ENCODE data around the gene SKA3.
"Not testable (repeated sequence)": the region's sequence is repeated elsewhere in the genome, so short reads cannot be mapped to it uniquely, and the experiment has no call there.

SKA3 gene

DNA sequence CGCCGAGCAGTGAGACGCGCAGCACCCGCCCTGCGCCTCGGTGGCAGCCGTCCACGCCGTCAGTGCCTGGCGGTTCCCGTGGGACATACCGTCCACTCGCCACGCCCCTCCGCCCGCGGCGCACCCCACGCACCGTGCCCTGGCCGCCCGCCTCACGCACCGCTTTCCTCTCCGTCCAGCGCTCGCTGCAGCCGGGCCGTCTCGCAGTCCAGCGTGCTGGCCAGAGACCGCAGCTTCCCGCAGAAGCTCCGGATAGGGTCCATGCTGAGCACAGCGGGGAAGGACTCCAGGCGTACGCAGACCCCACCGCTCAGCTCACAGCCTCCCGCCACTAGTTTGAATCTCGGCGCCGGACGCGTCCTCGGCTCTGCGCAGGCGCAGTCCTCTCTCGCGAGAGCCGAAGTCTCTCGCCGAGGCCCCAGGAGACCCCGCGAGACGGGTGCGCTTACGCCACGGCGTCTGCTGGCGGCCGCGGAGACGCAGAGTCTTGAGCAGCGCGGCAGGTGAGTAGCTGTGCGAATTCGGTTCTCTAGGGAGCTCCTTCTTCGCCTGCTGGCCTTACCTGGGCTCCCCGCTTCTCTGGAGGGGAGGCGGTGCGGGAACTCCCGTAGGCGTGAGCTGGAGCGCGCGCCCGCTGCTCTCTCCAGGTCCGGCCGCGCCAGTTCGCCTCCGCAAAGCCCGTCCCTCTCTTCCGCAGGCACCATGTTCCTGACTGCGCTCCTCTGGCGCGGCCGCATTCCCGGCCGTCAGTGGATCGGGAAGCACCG is at the start of gene SKA3, which contains the start of gene MRPL57:
TSS of gene SKA3 (minus strand) at position 338 of the 767 bp plus-strand sequence. CDS start at position 263, 75 bp downstream.
TSS of gene MRPL57 (plus strand) at position 444 of the 767 bp plus-strand sequence. CDS start at position 703, 259 bp downstream.
- DNase-seq (ENCODE audit: low read depth) = peak; percentile 91

GRCh38 chr13:21225082-21225481 is 48.7 kb upstream of the SKA3 start:
- no peak for DNase-seq (ENCODE audit: low read depth)

- no peak for DNase-seq (ENCODE audit: low read depth)
Observed at GRCh38 chr13:21221268-21221667, 44.9 kb upstream of the SKA3 start.

- not testable (repeated sequence) for DNase-seq (ENCODE audit: low read depth)
Observed at GRCh38 chr13:21219716-21220115, 43.4 kb upstream of the SKA3 start.

DNA sequence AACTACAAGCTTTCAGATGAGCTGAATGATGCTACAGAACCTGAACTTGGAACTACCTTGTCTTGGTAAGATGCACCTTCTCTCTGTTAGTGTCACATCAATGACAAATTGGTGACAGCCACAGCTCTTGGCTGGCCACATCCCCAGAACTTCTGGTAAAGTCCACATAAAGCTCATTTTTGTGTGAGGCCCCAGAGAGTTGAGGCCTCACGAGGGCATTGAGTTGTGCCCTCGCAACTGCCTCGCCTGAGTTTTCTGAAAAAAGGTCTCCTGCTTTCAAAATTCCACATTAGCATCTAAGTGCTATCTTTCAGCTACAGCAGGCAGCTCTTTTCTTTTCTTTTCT is 42.7 kb upstream of the SKA3 start:
- no peak for DNase-seq (ENCODE audit: low read depth)

DNA sequence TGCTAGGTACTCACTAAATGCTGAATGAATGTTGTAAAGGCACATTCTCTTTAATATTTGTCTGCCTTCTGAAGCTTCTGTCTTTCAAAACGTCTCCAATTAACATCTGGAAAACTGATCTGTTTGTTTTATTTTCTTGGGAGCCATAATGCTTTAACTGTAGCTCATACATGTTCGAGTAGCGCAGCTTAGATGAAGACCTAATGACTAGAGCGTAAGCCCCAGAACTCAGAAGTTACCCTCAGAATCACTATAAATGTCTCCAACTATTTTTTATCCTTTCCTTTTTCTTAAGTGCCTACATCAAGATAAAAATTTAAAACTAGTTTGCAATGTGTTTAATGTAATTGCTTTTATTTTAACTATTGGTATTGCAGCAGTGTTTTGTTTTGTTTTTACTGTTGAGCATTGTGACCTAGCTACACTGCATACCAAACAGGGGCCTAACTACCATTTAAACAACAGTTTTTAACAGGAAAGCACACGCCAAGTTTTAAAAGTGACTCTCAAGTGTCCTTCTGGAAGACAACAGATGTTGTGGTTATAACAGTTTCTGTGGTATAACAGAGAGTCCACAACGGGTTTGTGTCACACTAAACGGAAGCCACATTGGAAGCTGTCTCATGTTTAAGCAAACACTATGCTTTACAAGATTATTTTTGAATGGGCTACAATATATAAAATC is 42.1 kb upstream of the SKA3 start:
- DNase-seq (ENCODE audit: low read depth) = no peak

DNA sequence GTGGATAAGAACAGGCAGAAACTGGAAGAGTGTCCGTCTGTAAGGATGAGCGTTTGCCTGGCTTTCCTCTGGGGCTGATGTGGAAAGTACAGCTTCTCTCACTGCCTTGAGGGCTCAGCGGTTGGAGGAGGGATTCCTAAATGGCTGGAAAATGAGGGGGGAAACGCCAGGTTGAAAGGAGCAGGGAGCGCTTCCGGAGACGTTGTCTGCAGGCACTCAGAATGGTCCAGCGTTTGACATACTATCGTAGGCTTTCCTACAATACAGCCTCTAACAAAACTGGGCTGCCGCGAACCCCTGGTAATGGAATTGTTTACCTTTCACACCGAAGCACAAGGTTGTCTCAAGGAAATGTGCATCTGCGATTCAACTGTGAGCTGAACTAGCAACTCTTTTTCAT is 40.0 kb upstream of the SKA3 start:
- DNase-seq (ENCODE audit: low read depth) = no peak

GRCh38 chr13:21215419-21215818 is 39.1 kb upstream of the SKA3 start:
- DNase-seq (ENCODE audit: low read depth) = not testable (repeated sequence)

GRCh38 chr13:21212138-21212775 is 35.9 kb upstream of the SKA3 start:
- DNase-seq (ENCODE audit: low read depth) = no peak

GRCh38 chr13:21208652-21209154 is 32.4 kb upstream of the SKA3 start:
- no peak for DNase-seq (ENCODE audit: low read depth)

DNA sequence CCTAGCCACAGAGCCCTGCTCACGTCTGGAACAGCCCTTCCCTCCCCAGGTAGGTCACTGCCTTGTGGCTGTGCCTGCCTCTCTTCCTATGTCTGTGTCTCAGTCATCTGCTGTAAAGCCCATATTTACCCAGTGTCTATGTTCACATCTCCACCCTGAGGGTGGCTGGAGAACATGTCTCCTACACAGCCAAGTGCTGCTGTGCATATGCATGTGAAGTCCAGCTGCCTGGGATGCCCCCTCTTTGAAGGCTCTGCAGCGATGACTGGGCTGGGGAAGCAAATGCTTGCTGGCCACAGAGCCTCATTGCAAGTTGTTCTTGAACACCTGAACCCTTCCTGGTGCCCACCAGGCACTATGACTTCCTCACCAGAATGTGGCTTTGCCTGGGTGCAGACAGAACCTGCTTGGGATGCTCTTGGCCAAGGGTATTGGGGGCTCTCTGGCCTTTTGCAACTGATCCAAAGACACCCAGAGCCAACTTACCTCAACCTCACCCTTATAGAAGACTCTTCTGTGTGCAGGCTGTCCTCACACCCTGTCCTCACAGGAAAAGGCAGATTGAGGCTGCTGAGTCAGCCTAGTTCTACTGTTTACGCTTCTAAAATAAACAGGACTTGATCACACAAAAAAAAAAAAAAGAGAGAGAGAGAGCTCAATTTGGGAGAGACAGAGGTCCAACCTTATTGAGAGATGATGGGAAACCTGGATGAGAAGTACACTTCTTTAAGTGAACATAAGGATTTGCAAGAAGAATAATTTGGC is 26.6 kb upstream of the SKA3 start:
- DNase-seq (ENCODE audit: low read depth) = no peak

- DNase-seq (ENCODE audit: low read depth) = not testable (repeated sequence)
Observed at GRCh38 chr13:21201456-21202190, 25.3 kb upstream of the SKA3 start.

DNA sequence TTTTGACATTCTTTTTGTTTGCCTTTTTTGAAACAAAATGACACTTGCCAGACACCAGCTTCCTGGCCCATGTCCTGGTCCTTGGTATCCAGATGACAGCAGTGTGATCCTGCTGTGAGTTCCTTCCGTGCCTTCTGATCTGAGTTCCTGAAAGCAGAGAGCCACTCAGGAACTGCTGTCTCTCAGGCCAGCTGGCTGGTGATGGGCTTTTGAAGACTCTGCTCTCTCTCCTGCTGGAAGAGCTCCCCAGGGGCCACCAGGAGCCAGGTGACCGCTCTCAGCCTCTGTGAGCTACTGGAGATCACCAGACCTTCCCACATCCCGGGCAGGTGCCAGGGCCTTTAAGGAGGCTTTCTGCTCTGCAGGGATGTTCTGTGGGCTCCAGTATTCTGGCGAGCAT is 22.0 kb upstream of the SKA3 start:
- DNase-seq (ENCODE audit: low read depth) = not testable (repeated sequence)

- DNase-seq (ENCODE audit: low read depth) = not testable (repeated sequence)
Observed at GRCh38 chr13:21197606-21198225, 21.4 kb upstream of the SKA3 start.

DNA sequence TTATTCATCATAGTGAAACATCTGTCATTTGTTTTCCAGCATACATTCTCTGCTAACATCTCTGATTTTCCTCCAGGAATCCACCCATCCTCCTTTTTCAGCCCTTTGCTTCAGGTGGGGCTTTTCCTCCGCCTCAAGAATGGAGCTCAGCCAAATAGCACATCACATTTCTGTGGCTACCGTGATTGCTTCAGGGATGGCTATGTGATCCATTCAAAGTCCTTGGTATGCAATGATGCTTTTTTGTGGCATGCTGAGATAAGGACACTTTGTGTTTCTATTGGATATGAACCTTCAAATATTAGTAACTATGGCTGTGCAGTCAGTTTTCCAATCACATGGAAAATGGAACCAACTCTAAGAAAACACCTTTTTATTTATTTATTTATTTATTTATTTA is 18.4 kb upstream of the SKA3 start:
- DNase-seq (ENCODE audit: low read depth) = not testable (repeated sequence)

- not testable (repeated sequence) for DNase-seq (ENCODE audit: low read depth)
Observed at GRCh38 chr13:21186410-21186809, 10.1 kb upstream of the SKA3 start.

DNA sequence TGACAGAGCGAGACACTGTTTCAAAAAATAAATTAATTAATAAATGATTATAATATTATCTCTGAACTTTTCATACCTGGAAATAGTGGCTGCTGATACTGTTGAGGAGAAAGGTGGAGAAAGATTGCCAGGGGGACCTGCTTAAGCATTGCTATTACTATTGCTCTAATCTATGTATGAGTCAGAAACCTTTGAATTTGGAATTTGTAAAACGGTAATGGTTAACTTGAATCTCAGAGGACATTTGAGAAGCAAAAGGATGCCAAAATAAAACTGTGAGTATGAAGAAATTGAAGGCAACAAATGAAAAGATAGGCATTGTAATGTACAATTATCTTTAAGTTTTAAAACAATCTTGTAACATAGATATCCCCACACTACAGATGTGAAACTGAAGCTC is 5.3 kb upstream of the SKA3 start:
- DNase-seq (ENCODE audit: low read depth) = no peak

GRCh38 chr13:21176982-21177284 is 581 bp upstream of the SKA3 start:
- DNase-seq (ENCODE audit: low read depth) = no peak

DNA sequence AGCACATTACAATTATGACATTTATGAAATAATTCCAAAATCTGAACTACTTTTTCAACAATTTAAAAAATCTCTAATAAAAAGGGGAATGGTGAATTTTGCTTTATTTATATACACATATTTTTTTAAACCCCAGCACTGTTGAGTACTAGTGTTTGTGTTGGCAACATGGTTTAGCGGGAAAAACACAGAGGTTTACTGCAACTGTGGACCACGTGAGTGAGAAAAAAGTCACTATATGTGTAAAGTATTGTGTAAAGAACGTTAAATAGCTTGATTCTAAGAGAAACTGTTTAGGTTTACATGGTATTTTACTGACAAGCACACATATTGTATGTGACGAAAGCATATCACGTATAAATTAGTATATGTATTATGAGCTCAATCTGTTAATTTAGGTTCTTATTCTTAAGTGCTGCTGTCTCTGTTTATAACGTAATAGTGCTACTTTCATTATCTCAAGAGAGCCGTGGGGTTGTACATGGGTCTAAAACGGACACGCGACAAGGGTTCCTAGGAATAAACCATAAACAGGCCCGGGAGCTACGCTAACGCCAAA is 617 bp downstream of the SKA3 start:
- DNase-seq (ENCODE audit: low read depth) = no peak

GRCh38 chr13:21173767-21174166 is 2.6 kb downstream of the SKA3 start:
- DNase-seq (ENCODE audit: low read depth) = not testable (repeated sequence)

- DNase-seq (ENCODE audit: low read depth) = no peak
Observed at GRCh38 chr13:21171420-21171819, 4.9 kb downstream of the SKA3 start.

Data from stimulated activated CD8-positive, alpha-beta memory T cell treated with anti-CD3 and anti-CD28 coated beads, Interleukin-12 subunit alpha, Interleukin-12 subunit beta, amount 100 ng/mL, for 4 hours (primary cell).